Activated CD8-positive, alpha-beta T cell treated with anti-CD3 and anti-CD28 coated beads for 36 hours (primary cell): Measurements from ENCODE around the gene ELP6. TPM values are rescaled to one million over a fixed set of nuclear protein-coding genes. Genes with fewer than 3 reads are reported as not detected.
"Not testable (repeated sequence)": the region's sequence is repeated elsewhere in the genome, so short reads cannot be mapped to it uniquely, and the experiment has no call there.

ENCODE experiments used
- ATAC-seq: fragments of 200-7000 bp; cut with Tn5 transposase; one replicate; pipeline ENCODE4 v1.10.0; 2021; ENCODE audit warnings: mild to moderate bottlenecking, moderate library complexity
- CTCF ChIA-PET: fragments of 350-600 bp; sonication (Branson Sonifier 250); formaldehyde crosslinking; loops from one replicate; lab custom pipeline; 2021; ENCODE audit warnings: antibody characterized with exemption; lab: Charles Lee
- POLR2A ChIA-PET: fragments of 350-600 bp; sonication (Branson Sonifier 250); formaldehyde crosslinking; loops from one replicate; lab custom pipeline; 2021; ENCODE audit warnings: antibody characterized with exemption; lab: Charles Lee
- DNase-seq: peaks from one replicate; pipeline ENCODE4 v3.0.0-alpha.2; 2020
- H3K27ac Mint-ChIP-seq: one replicate; pipeline ENCODE4 v1.8.0; 2021; ENCODE audit warnings: mild to moderate bottlenecking, mixed read lengths
- H3K27me3 Mint-ChIP-seq: one replicate; pipeline ENCODE4 v1.8.0; 2021; ENCODE audit warnings: mixed read lengths
- H3K36me3 Mint-ChIP-seq: one replicate; pipeline ENCODE4 v1.8.0; 2021; ENCODE audit warnings: low read depth, mixed read lengths
- H3K4me1 Mint-ChIP-seq: one replicate; pipeline ENCODE4 v1.8.0; 2021; ENCODE audit warnings: low read depth, mixed read lengths
- H3K4me3 Mint-ChIP-seq: one replicate; pipeline ENCODE4 v1.8.0; 2021; ENCODE audit warnings: mild to moderate bottlenecking, moderate library complexity, mixed read lengths
- H3K9me3 Mint-ChIP-seq: one replicate; pipeline ENCODE4 v1.8.0; 2021; ENCODE audit warnings: mixed read lengths
- CTCF ChIP-seq: fragments of 200-600 bp; IDR thresholded peaks from one replicate; pipeline ENCODE4 v1.8.0; 2022; ENCODE audit warnings: antibody characterized with exemption, mild to moderate bottlenecking
- intact Hi-C: fragments of 100-400 bp; cut with micrococcal nuclease; formaldehyde crosslinking; loops from one replicate; pipeline ENCODE4 v1.10.0; 2022
- total RNA-seq, 2 experiments: library from RNA; stranded (reverse); gene quantifications; one replicate each; pipeline ENCODE4 v1.2.3, GENCODE V29; 2021

The ELP6 gene
- total RNA-seq, 2 experiments from 2014 or later = 41.4 to 41.5 TPM

DNA sequence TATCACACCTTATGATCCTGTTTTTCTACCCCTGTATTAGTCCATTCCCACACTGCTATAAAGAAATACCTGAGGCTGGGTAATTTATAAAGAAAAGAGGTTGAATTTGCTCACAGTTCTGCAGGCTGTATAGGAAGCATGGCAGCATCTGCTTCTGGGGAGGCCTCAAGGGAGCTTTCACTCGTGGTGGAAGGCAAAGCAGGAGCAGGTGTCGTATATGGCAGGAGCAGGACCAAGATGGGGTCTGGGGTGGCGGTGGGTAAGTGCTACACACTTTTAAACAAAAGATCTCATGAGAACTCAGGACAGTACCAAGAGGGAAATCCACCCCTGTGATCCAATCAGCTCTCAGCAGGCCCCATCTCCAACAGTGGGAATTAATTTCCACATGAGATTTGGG is 22.3 kb downstream of the ELP6 start:
- H3K4me3 Mint-ChIP-seq = no peak overlapping the region
- H3K27ac Mint-ChIP-seq = no peak overlapping the region
- ATAC-seq = no peak
- peaks cover 9% of the 10 kb centered on the region for H3K36me3 Mint-ChIP-seq
- ChIA-PET CTCF (interaction anchor here (1.4 kb wide), 1 partner anchor 15 kb away, joined by 4 read pairs; the partner anchor contains the start of gene SCAP), POLR2A (interaction anchor here (0.8 to 1.7 kb wide), 3 partner anchors 8 to 272 kb away, joined by 3 to 5 read pairs (median 3); no protein-coding TSS in a partner anchor)
- no peaks in the 10 kb centered on the region for H3K4me1 Mint-ChIP-seq
- H3K27me3 Mint-ChIP-seq = no peaks in the 10 kb centered on the region
- H3K9me3 Mint-ChIP-seq = no peaks in the 10 kb centered on the region
- TF ChIP-seq CTCF = no peak
- no peak for DNase-seq
- intact Hi-C loops = no loop called here

GRCh38 chr3:47487265-47487664 is 26.2 kb downstream of the ELP6 start:
- H3K27ac Mint-ChIP-seq = no peak overlapping the region
- peaks cover 2% of the 10 kb centered on the region for H3K36me3 Mint-ChIP-seq
- intact Hi-C loops = no loop called here
- no peaks in the 10 kb centered on the region for H3K4me1 Mint-ChIP-seq
- CTCF ChIA-PET = interaction anchor here (0.7 to 1.4 kb wide), 2 partner anchors 12 to 65 kb away, joined by 3 read pairs; partner anchors contain the start of gene SCAP
- H3K27me3 Mint-ChIP-seq = no peaks in the 10 kb centered on the region
- no peak overlapping the region for H3K4me3 Mint-ChIP-seq
- DNase-seq = no peak
- no peak for TF ChIP-seq CTCF
- no peaks in the 10 kb centered on the region for H3K9me3 Mint-ChIP-seq
- ATAC-seq = no peak
- POLR2A ChIA-PET = no interaction called here

- POLR2A ChIA-PET = no interaction called here
- no peak for ATAC-seq
- no peak for TF ChIP-seq CTCF
- no peaks in the 10 kb centered on the region for H3K4me1 Mint-ChIP-seq
- DNase-seq = no peak
- peaks cover 2% of the 10 kb centered on the region for H3K36me3 Mint-ChIP-seq
- H3K4me3 Mint-ChIP-seq = no peak overlapping the region
- H3K27ac Mint-ChIP-seq = no peak overlapping the region
- intact Hi-C loops = no loop called here
- no peaks in the 10 kb centered on the region for H3K27me3 Mint-ChIP-seq
- CTCF ChIA-PET = interaction anchor here (0.7 to 1.8 kb wide), 2 partner anchors 10 to 11 kb away, joined by 3 to 4 read pairs; no protein-coding TSS in a partner anchor
- H3K9me3 Mint-ChIP-seq = no peaks in the 10 kb centered on the region
Measured at GRCh38 chr3:47485812-47486211, 27.7 kb downstream of the ELP6 start.

- Mint-ChIP-seq H3K9me3 (no peaks in the 10 kb centered on the region), H3K4me1 (no peaks in the 10 kb centered on the region), H3K27me3 (no peaks in the 10 kb centered on the region), H3K4me3 (no peak overlapping the region), H3K27ac (no peak overlapping the region), H3K36me3 (peaks cover 2% of the 10 kb centered on the region)
- DNase-seq (no peak), ATAC-seq (no peak)
- intact Hi-C loops = no loop called here
- TF ChIP-seq CTCF = no peak
- ChIA-PET CTCF (interaction anchor here (2.0 kb wide), 1 partner anchor 61 kb away, joined by 7 read pairs; no protein-coding TSS in a partner anchor), POLR2A (interaction anchor here (1.1 to 1.5 kb wide), 3 partner anchors 9 to 179 kb away, joined by 3 to 5 read pairs (median 3); no protein-coding TSS in a partner anchor)
Measured at GRCh38 chr3:47482366-47482765, 31.1 kb downstream of the ELP6 start.

DNA sequence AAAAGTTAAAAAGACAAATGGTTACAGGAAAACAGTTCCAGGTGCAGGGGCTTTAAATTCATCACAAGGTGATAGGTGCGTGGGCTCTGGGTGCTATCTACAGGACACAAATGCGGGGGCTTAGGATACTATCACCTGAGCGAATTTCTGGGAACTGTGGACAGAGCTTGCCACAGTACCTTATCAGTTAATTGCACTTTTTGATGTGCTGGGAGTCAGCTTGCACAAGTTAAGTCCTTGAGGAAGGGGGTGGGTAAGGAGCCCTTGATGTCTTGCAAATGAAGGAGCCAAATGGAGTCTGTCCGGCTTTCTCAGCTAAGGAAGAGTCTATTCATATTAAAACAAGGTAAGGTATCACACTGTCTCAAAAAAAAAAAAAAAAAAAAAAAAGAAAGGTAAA is 31.7 kb downstream of the ELP6 start:
- H3K9me3 Mint-ChIP-seq, ATAC-seq, H3K4me3 Mint-ChIP-seq, H3K27me3 Mint-ChIP-seq, DNase-seq, H3K36me3 Mint-ChIP-seq, intact Hi-C loops, H3K27ac Mint-ChIP-seq, H3K4me1 Mint-ChIP-seq: not testable (repeated sequence)
- CTCF ChIA-PET = interaction anchor here (2.0 kb wide), 1 partner anchor 61 kb away, joined by 7 read pairs; no protein-coding TSS in a partner anchor
- POLR2A ChIA-PET = interaction anchor here (1.1 kb wide), 1 partner anchor 19 kb away, joined by 3 read pairs; no protein-coding TSS in a partner anchor

GRCh38 chr3:47480267-47480666 is 33.2 kb downstream of the ELP6 start:
- DNase-seq, CTCF ChIA-PET, intact Hi-C loops, ATAC-seq, H3K27ac Mint-ChIP-seq, H3K4me1 Mint-ChIP-seq, H3K27me3 Mint-ChIP-seq, H3K4me3 Mint-ChIP-seq, H3K36me3 Mint-ChIP-seq, POLR2A ChIA-PET, H3K9me3 Mint-ChIP-seq: not testable (repeated sequence)
